ENCODE data around the gene ZNF219. TPM values are rescaled to one million over a fixed set of nuclear protein-coding genes. Genes with fewer than 3 reads are reported as not detected.

The ZNF219 gene
- total and polyA plus RNA-seq, 2 of the 13 experiments (the other 11 are each of a cell fraction or from before 2014, with no cell fraction given): 34.5 to 36.6 TPM

DNA sequence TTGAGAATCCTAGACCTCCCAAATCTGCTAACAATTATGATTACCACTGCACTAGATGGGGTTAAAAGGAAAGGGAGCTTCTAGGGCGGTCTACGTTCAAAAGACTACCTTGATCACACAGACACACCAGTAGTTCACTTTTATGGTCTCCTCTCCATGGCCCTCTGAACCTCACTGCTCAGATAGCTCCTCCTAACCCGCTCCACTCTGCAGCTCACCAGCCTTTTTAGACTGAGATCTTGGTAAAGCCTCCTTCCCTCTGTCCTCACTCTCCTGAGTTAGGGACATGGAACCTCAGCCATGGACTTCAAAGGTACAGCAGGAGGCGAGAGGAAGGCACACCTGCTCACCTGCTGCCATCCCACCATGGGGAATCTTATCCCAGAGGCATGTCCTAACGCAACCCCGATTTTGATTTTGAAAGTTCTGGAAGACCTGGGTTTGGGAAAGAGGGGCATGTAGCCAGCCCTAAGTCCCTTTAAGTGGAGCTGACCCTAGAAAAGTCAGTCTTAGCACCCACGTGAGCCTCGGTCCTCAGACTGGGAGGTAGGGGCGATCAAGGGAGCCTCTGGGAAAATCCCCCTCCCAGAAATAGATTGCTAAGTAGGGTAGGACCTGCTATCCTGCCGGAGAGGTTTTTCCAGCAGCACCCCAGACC lies 1.3 kb downstream of the ZNF219 start (continued):
- TF ChIP-seq ZNF121 (CRISPR knock-in tag; IDR thresholded peaks at IDR 0.05) (no peak), POLR2G (IDR thresholded peaks at IDR 0.05; ENCODE audit: low read depth, low read length) (peak; percentile 62; the same call in 1 of the 2 replicates), ZNF296 (CRISPR knock-in tag; conservative IDR thresholded peaks at IDR 0.05) (no peak), ZNF75D (CRISPR knock-in tag; IDR thresholded peaks at IDR 0.05; ENCODE audit: borderline replicate concordance) (no peak), ATAD3A (CRISPR knock-in tag; IDR thresholded peaks at IDR 0.05) (no peak), RAD51 (IDR thresholded peaks at IDR 0.05; ENCODE audit: borderline replicate concordance) (no peak), ZNF569 (CRISPR knock-in tag; IDR thresholded peaks at IDR 0.05; ENCODE audit: borderline replicate concordance) (no peak), ZNF776 (CRISPR knock-in tag; IDR thresholded peaks at IDR 0.05) (0 out of 2 replicates have a peak, but pooled peaks have one; percentile 45), ZNF10 (CRISPR knock-in tag; IDR thresholded peaks at IDR 0.05; ENCODE audit: borderline replicate concordance, low read depth) (no peak), ZNF44 (CRISPR knock-in tag; IDR thresholded peaks at IDR 0.05) (no peak), CBX1 (IDR thresholded peaks at IDR 0.05; ENCODE audit: low read depth) (no peak), NR1H2 (CRISPR knock-in tag; IDR thresholded peaks at IDR 0.05; ENCODE audit: borderline replicate concordance, low read depth) (no peak), ZNF792 (CRISPR knock-in tag; IDR thresholded peaks at IDR 0.05) (no peak), ZNF775 (CRISPR knock-in tag; IDR thresholded peaks at IDR 0.05; ENCODE audit: borderline replicate concordance) (no peak), ZNF337 (CRISPR knock-in tag; IDR thresholded peaks at IDR 0.05; ENCODE audit: borderline replicate concordance, low read depth) (no peak), ZNF501 (CRISPR knock-in tag; IDR thresholded peaks at IDR 0.05) (no peak), ZNF891 (CRISPR knock-in tag; IDR thresholded peaks at IDR 0.05) (peak; percentile 45; the same call in 1 of the 2 replicates), ZC3H13 (CRISPR knock-in tag; IDR thresholded peaks at IDR 0.05) (0 out of 2 replicates have a peak, but pooled peaks have one; percentile 33), ATF1 (CRISPR knock-in tag; IDR thresholded peaks at IDR 0.05) (no peak), TOPORS (CRISPR knock-in tag; IDR thresholded peaks at IDR 0.05) (no peak), HOXA7 (CRISPR knock-in tag; IDR thresholded peaks at IDR 0.05) (no peak)
- TF ChIP-seq, protein P1, sequence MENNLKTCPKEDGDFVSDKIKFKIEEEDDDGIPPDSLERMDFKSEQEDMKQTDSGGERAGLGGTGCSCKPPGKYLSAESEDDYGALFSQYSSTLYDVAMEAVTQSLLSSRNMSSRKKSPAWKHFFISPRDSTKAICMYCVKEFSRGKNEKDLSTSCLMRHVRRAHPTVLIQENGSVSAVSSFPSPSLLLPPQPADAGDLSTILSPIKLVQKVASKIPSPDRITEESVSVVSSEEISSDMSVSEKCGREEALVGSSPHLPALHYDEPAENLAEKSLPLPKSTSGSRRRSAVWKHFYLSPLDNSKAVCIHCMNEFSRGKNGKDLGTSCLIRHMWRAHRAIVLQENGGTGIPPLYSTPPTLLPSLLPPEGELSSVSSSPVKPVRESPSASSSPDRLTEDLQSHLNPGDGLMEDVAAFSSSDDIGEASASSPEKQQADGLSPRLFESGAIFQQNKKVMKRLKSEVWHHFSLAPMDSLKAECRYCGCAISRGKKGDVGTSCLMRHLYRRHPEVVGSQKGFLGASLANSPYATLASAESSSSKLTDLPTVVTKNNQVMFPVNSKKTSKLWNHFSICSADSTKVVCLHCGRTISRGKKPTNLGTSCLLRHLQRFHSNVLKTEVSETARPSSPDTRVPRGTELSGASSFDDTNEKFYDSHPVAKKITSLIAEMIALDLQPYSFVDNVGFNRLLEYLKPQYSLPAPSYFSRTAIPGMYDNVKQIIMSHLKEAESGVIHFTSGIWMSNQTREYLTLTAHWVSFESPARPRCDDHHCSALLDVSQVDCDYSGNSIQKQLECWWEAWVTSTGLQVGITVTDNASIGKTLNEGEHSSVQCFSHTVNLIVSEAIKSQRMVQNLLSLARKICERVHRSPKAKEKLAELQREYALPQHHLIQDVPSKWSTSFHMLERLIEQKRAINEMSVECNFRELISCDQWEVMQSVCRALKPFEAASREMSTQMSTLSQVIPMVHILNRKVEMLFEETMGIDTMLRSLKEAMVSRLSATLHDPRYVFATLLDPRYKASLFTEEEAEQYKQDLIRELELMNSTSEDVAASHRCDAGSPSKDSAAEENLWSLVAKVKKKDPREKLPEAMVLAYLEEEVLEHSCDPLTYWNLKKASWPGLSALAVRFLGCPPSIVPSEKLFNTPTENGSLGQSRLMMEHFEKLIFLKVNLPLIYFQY (CRISPR knock-in tag; IDR thresholded peaks at IDR 0.05; ENCODE audit: borderline replicate concordance): no peak
- TF ChIP-seq, protein P2, sequence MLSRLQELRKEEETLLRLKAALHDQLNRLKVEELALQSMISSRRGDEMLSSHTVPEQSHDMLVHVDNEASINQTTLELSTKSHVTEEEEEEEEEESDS (CRISPR knock-in tag; IDR thresholded peaks at IDR 0.05; ENCODE audit: borderline replicate concordance): no peak
- TF ChIP-seq, protein P3, sequence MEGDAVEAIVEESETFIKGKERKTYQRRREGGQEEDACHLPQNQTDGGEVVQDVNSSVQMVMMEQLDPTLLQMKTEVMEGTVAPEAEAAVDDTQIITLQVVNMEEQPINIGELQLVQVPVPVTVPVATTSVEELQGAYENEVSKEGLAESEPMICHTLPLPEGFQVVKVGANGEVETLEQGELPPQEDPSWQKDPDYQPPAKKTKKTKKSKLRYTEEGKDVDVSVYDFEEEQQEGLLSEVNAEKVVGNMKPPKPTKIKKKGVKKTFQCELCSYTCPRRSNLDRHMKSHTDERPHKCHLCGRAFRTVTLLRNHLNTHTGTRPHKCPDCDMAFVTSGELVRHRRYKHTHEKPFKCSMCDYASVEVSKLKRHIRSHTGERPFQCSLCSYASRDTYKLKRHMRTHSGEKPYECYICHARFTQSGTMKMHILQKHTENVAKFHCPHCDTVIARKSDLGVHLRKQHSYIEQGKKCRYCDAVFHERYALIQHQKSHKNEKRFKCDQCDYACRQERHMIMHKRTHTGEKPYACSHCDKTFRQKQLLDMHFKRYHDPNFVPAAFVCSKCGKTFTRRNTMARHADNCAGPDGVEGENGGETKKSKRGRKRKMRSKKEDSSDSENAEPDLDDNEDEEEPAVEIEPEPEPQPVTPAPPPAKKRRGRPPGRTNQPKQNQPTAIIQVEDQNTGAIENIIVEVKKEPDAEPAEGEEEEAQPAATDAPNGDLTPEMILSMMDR (CRISPR knock-in tag; IDR thresholded peaks at IDR 0.05): peak; percentile 19; the same call in 1 of the 2 replicates
- TF ChIP-seq, protein P4, sequence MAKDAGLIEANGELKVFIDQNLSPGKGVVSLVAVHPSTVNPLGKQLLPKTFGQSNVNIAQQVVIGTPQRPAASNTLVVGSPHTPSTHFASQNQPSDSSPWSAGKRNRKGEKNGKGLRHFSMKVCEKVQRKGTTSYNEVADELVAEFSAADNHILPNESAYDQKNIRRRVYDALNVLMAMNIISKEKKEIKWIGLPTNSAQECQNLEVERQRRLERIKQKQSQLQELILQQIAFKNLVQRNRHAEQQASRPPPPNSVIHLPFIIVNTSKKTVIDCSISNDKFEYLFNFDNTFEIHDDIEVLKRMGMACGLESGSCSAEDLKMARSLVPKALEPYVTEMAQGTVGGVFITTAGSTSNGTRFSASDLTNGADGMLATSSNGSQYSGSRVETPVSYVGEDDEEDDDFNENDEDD (CRISPR knock-in tag; IDR thresholded peaks at IDR 0.05; ENCODE audit: borderline replicate concordance): no peak

Data from HepG2 (cell line).